AG10803 (cell line): ENCODE measurements around the gene ANKRD63.

ENCODE experiments used
- DNase-seq: peaks from one replicate; pipeline ENCODE4 v3.0.0; 2010; ENCODE audit warnings: low read depth
- H3K4me3 ChIP-seq: 2 replicates; pipeline ENCODE4 v1.5.1; 2011; ENCODE audit warnings: mild to moderate bottlenecking, low read length, control low read depth
- TF ChIP-seq, protein P1 (sequence below): conservative IDR thresholded peaks from 2 replicates; pipeline ENCODE4 v1.5.1; 2011; ENCODE audit warnings: mild to moderate bottlenecking, low read length, control low read depth, inconsistent platforms

ANKRD63 gene

DNA sequence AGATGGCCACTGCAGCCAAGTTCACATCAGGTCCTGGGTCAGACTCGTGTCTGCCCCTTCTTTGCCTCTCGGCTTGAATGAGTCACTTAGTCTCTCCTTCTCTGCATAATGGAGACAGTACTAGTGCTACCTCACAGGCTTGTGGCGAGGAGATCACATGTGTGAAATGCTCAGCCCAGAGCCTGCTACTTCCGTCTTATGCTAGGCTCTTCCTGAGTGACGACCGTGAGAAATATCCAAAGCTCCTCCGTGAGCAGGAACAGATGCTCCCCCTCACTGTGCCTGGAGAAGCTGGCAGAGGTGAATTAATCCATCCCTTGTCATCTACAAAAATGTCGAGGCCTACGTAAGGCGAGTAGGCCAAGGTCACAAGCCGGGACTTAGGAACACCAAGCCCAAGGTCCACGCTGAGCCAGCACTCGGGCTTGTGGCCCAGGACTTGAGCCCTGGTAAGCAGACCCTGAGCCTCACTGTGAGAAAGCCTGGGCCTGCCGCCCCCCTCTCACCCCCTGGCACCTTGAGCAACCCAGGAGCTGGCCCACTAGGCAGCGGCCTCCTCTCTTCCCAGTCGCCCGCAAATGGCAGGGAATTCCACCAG, 26.1 kb downstream of the ANKRD63 start:
- H3K4me3 ChIP-seq, result no peak overlapping the region
- no peak for DNase-seq
- TF ChIP-seq, protein P1, sequence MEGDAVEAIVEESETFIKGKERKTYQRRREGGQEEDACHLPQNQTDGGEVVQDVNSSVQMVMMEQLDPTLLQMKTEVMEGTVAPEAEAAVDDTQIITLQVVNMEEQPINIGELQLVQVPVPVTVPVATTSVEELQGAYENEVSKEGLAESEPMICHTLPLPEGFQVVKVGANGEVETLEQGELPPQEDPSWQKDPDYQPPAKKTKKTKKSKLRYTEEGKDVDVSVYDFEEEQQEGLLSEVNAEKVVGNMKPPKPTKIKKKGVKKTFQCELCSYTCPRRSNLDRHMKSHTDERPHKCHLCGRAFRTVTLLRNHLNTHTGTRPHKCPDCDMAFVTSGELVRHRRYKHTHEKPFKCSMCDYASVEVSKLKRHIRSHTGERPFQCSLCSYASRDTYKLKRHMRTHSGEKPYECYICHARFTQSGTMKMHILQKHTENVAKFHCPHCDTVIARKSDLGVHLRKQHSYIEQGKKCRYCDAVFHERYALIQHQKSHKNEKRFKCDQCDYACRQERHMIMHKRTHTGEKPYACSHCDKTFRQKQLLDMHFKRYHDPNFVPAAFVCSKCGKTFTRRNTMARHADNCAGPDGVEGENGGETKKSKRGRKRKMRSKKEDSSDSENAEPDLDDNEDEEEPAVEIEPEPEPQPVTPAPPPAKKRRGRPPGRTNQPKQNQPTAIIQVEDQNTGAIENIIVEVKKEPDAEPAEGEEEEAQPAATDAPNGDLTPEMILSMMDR, result no peak

DNA sequence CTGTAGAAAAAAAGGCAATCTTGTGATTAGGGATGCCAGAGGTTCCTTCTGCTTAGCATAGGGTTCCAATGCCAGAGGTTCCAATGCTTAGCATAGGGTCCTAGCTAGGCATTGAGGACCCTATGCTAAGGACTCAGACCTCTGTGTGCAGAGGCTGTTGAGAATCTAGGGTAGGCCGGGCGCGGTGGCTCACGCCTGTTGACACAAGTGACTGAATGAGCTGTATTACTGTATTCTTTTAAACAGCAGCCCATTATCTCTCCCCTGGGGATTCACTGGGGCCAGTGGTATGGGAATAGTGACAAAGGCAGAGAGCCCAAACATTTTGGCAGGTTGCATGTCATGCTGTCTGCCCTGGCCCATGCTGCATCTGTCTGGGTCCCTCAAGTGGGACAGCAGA, 27.8 kb downstream of the ANKRD63 start:
- TF ChIP-seq, protein P1, result no peak
- no peak for DNase-seq
- H3K4me3 ChIP-seq, result no peak overlapping the region

DNA sequence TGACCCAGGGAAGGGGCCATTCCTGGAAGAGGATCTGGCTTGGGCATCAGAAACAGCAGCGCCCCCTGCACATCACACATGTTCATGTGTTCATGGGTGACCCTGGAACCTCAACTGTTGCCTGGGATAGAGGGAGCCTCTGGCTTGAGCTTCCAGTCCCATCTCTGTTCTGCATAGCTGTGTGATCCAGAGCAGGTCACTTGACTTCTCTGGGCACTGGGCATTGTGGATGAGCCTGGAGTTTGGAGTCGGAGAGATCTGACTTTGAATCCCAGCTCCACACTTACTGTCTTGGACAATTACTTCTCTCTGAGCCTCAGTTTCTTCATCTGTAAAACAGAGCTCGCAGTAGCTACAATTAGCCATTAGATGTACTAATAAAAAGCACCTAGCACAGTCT, 28.4 kb downstream of the ANKRD63 start:
- H3K4me3 ChIP-seq, result no peak overlapping the region
- no peak for DNase-seq
- TF ChIP-seq, protein P1, result no peak

DNA sequence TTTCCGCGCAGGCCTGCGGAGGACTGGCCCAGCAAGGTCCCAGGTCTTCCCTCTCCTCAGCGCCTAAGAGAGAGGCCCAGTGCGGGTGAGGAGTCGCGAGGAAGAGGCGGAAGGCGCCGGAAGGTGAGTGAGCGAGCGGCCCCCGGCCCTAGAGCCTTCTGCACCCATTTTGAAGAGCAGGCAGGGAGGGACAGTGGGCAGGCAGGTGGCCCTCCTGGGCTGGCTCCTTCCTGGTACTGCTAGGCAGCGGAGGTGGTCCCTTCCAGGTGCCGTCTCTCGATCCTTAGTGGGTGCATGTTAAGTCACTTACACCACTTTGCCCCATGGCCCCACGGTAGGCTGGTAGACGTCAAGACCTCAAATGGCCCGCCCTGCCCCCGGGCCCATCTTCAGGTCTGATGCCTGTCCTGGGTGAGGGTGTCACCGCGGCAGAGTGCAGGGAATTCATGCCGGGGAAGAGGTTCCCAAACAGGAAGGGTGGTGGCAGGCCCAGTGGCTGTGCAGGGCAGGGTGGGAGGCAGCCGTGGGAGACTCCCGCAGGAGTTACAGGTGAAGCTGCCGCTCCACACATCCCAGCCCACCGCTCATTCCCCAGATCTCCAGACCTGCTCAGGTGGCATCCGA, 29.6 kb downstream of the ANKRD63 start:
- DNase-seq, result no peak
- peak overlapping the region; percentile 49 for H3K4me3 ChIP-seq

DNA sequence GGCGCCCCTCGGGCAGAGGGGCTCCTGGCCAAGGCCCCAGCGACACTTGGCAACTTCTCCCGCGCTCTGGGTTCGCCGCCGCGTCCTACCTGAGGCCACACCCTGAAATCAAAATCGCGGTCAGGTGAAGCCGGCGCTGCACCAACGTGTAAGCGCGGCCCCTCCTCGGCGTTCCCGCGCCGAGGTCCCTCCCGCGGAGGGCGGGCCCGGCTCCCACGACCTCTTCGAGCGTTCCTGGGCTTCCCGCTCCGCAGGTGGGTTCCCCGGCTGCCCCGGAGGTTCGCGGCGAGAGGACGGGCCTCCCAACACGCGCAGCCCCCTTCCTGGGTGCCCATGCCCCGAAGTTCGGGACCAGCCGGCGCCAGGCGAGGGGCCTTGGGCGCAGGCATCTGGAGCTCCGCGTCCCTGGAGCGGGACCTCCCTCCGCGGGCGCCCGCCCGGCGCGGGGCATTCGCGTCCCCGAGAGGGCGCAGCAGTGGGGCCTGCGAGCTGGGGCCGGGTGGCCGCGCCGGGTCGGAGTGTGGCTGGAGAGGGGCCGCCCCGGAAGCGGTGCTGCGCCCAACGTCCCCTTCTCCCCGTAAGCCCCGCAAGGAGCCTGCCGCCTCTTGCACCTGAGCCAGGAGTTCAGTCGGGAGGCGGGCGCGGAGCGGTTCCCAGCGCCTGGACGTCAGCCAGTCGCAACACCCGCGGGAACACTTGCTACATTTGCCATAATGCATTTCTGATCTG, 30.3 kb downstream of the ANKRD63 start:
- H3K4me3 ChIP-seq, result peak overlapping the region; percentile 49
- DNase-seq, result no peak
- TF ChIP-seq, protein P1, result no peak

More for the DNA sequence above, 29.6 kb downstream of the ANKRD63 start:
- TF ChIP-seq, protein P1, result no peak

DNA sequence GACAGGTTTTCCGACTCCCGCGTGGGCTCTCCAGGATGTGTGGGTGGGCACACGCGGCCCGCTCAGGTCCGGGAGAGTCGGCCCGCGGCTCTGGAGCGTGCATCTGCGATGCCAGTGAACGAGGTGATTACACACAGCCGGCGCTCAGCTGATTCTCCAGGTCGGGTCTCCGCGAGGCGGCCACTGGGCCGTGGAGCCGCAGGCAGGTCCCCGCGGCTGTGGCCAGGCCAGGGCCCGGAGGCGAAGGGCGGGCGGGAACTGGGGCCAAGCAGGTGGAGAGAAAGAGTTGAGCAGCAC, 30.8 kb downstream of the ANKRD63 start:
- TF ChIP-seq, protein P1, result no peak
- DNase-seq, result no peak
- no peak overlapping the region for H3K4me3 ChIP-seq
